Lower leg skin (tissue), 4 donors: ENCODE results near the gene CUEDC2. TPM values are rescaled to one million over a fixed set of nuclear protein-coding genes. Genes with fewer than 3 reads are reported as not detected.

Source experiments
- DNase-seq, 2 donors: peaks; one replicate each; pipeline ENCODE4 v3.0.0-alpha.2; 2019; ENCODE audit warnings: low spot score in 2 of 2
- H3K4me3 ChIP-seq: fragments of 200-600 bp; sonication (generic); 2 replicates; pipeline ENCODE4 v1.5.1; 2017; ENCODE audit warnings: mild to moderate bottlenecking, low read depth; ENCODE audit not compliant: poor library complexity, severe bottlenecking
- CTCF ChIP-seq, 3 donors: fragments of 450-650 bp; IDR thresholded peaks; one replicate each; pipeline ENCODE4 v1.5.1; 2016; ENCODE audit warnings: antibody characterized with exemption in 3 of 3, mild to moderate bottlenecking in 3 of 3, moderate library complexity in 2 of 3
- POLR2A ChIP-seq, 2 donors: fragments of 450-650 bp; IDR thresholded peaks; one replicate each; pipeline ENCODE4 v1.6.1; 2016 to 2017; ENCODE audit warnings: antibody characterized with exemption in 2 of 2, mild to moderate bottlenecking in 1 of 2, moderate library complexity in 1 of 2
- WGBS, 2 donors: methylation state at CpG; one replicate each; pipeline ENCODE4 v1.1.5; 2018; 5-methylcytosine and 5-hydroxymethylcytosine counted together
- intact Hi-C: fragments of 100-400 bp; cut with DNase I; formaldehyde crosslinking; loops from one replicate; pipeline ENCODE4 v1.15.0; 2023; ENCODE audit warnings: low total_unique reads
- total RNA-seq, 4 donors: library from RNA; depleted of rRNA; stranded (reverse); fragments of >200 nt; gene quantifications; one replicate each; pipeline ENCODE4 v1.1.0, GENCODE V29; 2016

The CUEDC2 gene
- total RNA-seq, 4 donors from 2014 or later, result 30.3 to 51.2 (median 32.7) TPM

- H3K4me3 ChIP-seq, result no peak overlapping the region
- no peak for DNase-seq
- TF ChIP-seq CTCF (IDR thresholded peaks at IDR 0.05) (no peak), POLR2A (IDR thresholded peaks at IDR 0.05) (no peak)
- intact Hi-C loops, result loop anchor here (10.0 kb wide), 1 partner anchor 189 kb away; no protein-coding TSS in a partner anchor
- WGBS, 2 donors, result 38 to 49% methylated on average over 4 of the region's 4 CpGs
Observed at GRCh38 chr10:102396317-102396650, 36.1 kb downstream of the CUEDC2 start.

DNA sequence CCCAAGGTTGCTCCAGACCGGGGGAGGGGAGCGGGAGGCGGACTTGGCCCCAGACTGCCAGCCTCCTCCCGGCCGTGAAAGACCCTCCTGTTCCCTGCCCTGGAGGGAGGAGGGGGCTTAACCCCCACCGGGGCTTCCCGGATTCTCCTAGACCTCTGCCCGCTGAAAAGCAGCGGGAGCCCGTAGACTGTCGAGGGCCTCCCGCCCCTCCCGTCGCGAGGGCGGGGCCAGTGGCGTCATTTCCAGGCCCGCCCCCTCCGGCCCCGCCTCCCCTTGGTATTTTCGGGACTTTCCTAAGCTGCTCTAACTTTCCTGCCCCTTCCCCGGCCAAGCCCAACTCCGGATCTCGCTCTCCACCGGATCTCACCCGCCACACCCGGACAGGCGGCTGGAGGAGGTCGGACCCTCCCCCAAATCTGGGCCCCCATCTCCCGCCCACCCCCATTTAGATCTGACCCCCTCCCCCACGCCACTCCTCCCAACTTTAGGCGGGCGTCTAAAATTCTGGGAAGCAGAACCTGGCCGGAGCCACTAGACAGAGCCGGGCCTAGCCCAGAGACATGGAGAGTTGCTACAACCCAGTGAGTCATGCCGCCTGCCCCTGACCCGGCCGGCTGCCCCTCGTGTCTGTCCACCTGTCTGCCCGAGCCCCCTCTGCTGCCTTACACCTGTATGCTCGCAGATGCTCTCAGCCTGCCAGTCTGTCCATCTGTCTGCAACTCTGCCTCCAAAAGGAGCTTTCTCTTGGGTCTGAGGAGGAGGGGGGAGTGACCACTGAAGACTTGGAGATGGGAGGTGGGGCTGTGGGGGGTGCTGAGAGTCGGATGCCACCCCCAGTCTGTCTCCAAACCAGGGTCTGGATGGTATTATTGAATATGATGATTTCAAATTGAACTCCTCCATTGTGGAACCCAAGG is 36.7 kb downstream of the CUEDC2 start, which contains the start of gene NFKB2:
Gene NFKB2 (plus strand): TSS at position 306 of the 917 bp plus-strand sequence. CDS start 255 bp downstream, at position 561.
- intact Hi-C loops, result loop anchor here (10.0 kb wide), 1 partner anchor 189 kb away; no protein-coding TSS in a partner anchor
- peak within 1 kb of the TSS; percentile 63 for H3K4me3 ChIP-seq
- 1% methylated on average over 33 to 38 of the region's 42 CpGs for WGBS, 2 donors
- TF ChIP-seq POLR2A (IDR thresholded peaks at IDR 0.05) (no peak), CTCF (IDR thresholded peaks at IDR 0.05) (no peak)
- peak; percentile 86 to 98 for DNase-seq

DNA sequence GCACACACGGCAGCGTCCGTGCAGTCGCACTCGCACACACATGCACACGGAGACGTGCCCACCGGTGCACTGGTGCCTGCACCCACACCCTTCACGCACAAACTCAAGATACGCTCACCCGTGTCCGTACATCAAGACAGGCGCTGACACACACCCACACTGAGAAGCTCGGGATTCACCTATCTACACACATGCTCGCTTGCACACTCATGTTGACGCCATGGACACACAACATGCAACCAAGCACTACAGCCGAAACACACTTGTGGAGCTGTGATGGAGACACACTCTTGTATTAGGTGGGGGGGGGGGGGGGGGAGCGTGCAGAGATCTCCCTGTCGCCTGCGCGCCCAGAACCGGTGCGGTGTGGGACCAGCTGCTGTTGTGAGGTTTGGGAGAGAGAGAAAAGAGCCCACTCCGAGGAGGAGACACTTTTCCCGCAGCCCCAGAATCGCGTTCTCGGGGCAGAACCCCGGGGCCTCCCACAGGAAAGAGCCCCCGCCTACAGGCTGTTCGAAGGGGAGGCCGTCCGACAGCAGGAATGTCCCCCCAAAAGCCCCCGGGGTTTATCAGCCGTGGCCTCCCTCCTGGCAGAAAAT is 37.5 kb downstream of the CUEDC2 start:
- TF ChIP-seq CTCF (IDR thresholded peaks at IDR 0.05), result no peak
- TF ChIP-seq POLR2A (IDR thresholded peaks at IDR 0.05), result no peak
- WGBS, 2 donors, result 0% methylated on average over 30 to 33 of the region's 35 CpGs
- H3K4me3 ChIP-seq, result peak overlapping the region; percentile 63
- intact Hi-C loops, result loop anchor here (10.0 kb wide), 1 partner anchor 190 kb away; no protein-coding TSS in a partner anchor
- no peak for DNase-seq

- peak overlapping the region; percentile 63 for H3K4me3 ChIP-seq
- TF ChIP-seq CTCF (IDR thresholded peaks at IDR 0.05), result peak in 1 of 3 donors; percentile 93
- no peak for TF ChIP-seq POLR2A (IDR thresholded peaks at IDR 0.05)
- peak; percentile 91 to 99 for DNase-seq
- WGBS, 2 donors, result 0 to 1% methylated on average over 43 to 62 of the region's 71 CpGs
- intact Hi-C loops, result loop anchor here (10.0 kb wide), 1 partner anchor 191 kb away; no protein-coding TSS in a partner anchor
Observed at GRCh38 chr10:102394079-102394800, 38.1 kb downstream of the CUEDC2 start.

DNA sequence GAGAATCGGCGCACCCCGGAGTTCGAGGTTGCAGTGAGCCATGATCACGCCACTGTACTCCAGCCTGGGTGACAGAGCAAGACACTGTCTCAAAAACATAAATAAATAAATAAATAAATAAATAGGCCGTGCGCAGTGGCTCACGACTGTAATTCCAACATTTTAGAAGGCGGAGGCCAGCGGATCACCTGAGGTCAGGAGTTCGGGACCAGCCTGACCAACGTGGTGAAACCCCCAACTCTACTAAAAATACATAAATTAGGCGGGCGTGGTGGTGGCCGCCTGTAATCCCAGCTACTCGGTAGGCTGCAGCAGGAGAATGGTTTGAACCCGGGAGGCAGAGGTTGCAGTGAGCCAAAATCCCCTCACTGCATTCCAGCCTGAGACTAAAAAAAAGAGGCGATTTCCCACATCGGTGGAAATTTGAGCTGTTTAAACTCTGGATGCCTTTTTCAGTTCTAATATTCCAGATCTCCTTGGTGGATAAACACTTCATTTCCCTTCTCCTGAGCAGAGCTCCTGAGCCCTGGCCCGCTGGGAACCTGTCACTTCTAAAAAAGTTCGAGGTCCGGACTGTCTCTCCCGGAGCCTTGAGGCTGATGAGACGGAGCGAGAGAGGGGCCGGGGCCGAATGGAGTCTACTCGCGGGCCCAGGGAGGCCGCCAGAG is 38.8 kb downstream of the CUEDC2 start:
- no peak for DNase-seq
- TF ChIP-seq CTCF (IDR thresholded peaks at IDR 0.05), result no peak
- WGBS, 2 donors, result 29 to 32% methylated on average over 28 to 30 of the region's 30 CpGs
- H3K4me3 ChIP-seq, result peak overlapping the region; percentile 63
- intact Hi-C loops, result loop anchor here (10.0 kb wide), 1 partner anchor 191 kb away; no protein-coding TSS in a partner anchor
